ENCODE data around the gene NEO1.

The NEO1 gene

DNA sequence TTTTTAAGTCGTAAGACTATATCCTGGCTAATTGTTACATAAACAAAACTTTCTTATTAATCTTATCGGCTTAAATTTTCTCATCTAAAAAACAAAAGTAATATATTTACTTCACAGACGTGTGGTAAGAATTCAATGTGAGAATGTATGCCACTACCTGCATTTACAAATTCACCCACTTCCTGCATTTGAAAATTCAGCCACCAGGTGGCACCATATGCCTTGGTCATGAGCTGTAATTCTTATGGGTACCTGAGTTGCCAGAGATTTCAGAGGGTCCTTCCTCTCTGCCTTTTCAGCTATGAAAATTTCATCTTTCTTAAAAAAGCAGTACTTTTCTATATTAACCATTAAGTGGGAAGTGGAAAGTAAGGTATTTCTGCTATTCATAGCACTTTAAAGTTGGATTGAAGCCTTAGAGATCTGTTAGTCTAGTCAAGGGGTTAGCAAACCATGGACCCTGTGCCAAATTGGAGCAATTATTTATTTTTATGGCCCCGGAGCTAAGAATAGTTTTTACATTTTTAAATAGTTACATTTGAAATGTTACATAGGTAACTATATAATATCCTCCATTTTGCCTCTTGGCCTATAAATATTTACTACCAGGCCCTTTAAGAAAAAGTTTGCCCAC is 188.7 kb downstream of the NEO1 start:
- no peak overlapping the region for H3K9ac ChIP-seq (ENCODE audit: low read depth, low read length)
- H3K36me3 ChIP-seq (ENCODE audit: insufficient read depth, low read length), result peaks cover 22% of the 10 kb centered on the region
- H3K27ac ChIP-seq (ENCODE audit: low read depth, low read length), result no peak overlapping the region
- H3K27me3 ChIP-seq (ENCODE audit: insufficient read depth, low read length), result no peaks in the 10 kb centered on the region
- no CpG with 5 or more reads among the region's 4 CpGs for WGBS
- no peak overlapping the region for H3K4me3 ChIP-seq (ENCODE audit: low read length)
- no peaks in the 10 kb centered on the region; the same call in 1 of the 2 replicates for H3K4me1 ChIP-seq (ENCODE audit: insufficient read depth, low read length)
- no peaks in the 10 kb centered on the region for H3K9me3 ChIP-seq (ENCODE audit: insufficient read depth, low read depth, low read length)

DNA sequence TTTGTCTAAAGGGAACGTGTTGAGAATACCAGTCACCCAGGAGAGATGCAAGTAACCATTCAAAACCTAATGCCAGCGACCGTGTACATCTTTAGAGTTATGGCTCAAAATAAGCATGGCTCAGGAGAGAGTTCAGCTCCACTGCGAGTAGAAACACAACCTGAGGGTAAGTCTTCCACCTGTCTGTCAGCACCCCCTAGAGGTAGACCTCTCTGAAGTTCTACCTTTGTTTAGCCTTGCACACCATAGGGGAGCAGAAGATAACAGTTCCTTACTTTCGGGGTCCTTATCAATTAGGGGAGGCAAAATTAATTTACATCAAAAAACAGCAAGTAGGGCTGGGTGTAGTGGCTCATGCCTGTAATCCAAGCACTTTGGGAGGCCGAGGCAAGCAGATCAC is 192.1 kb downstream of the NEO1 start:
- Histone ChIP-seq H3K27ac (ENCODE audit: low read depth, low read length) (no peak overlapping the region), H3K9ac (ENCODE audit: low read depth, low read length) (no peak overlapping the region), H3K4me1 (ENCODE audit: insufficient read depth, low read length) (no peaks in the 10 kb centered on the region), H3K36me3 (ENCODE audit: insufficient read depth, low read length) (peaks cover 37% of the 10 kb centered on the region), H3K4me3 (ENCODE audit: low read length) (no peak overlapping the region), H3K27me3 (ENCODE audit: insufficient read depth, low read length) (no peaks in the 10 kb centered on the region), H3K9me3 (ENCODE audit: insufficient read depth, low read depth, low read length) (no peaks in the 10 kb centered on the region)
- 88% methylated on average over 5 of the region's 6 CpGs for WGBS

DNA sequence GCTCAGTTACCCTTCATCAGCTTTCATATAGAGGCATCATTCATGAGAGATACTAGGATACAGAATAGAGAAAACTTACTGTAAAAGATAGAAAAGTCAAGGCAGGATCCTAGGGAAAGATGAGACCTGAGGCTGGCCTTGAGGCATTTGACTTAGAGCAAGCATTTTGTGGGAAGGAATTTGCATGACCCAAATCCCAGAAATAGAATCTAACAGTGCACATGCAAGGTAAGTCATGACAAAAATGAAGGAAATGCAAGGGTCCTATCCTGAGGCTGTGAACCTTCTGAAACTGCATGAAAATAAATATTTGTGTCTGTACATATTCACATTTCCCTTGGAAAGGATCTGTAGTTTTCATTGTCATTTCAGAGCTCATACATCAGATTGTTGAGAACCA is 194.2 kb downstream of the NEO1 start:
- no peak overlapping the region for H3K27ac ChIP-seq (ENCODE audit: low read depth, low read length)
- no peaks in the 10 kb centered on the region for H3K27me3 ChIP-seq (ENCODE audit: insufficient read depth, low read length)
- H3K36me3 ChIP-seq (ENCODE audit: insufficient read depth, low read length), result peaks cover 56% of the 10 kb centered on the region
- H3K4me3 ChIP-seq (ENCODE audit: low read length), result no peak overlapping the region
- H3K9me3 ChIP-seq (ENCODE audit: insufficient read depth, low read depth, low read length), result no peaks in the 10 kb centered on the region
- H3K4me1 ChIP-seq (ENCODE audit: insufficient read depth, low read length), result no peaks in the 10 kb centered on the region
- H3K9ac ChIP-seq (ENCODE audit: low read depth, low read length), result no peak overlapping the region

DNA sequence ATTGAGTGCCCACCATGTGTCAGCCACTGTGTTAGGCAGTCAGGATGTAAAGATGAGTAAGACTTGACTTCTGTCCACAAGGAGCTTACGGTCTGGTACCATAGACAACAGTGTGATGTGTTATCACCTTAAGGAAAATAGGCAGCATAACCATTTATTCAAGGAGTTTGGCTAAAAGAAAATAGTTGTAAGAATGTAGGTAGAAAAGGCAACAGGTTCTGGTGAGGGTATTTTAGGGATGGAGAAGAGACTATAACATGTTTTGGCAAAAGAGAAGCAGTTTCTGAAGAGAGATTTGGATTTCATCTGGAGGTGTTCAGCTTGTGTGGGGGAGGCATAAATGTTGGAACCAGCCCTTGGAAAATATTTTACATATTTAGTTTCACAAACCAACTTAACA is 194.6 kb downstream of the NEO1 start:
- H3K27me3 ChIP-seq (ENCODE audit: insufficient read depth, low read length), result no peaks in the 10 kb centered on the region
- WGBS, result 91% methylated on average over 1 of the region's 1 CpG
- no peaks in the 10 kb centered on the region for H3K9me3 ChIP-seq (ENCODE audit: insufficient read depth, low read depth, low read length)
- H3K36me3 ChIP-seq (ENCODE audit: insufficient read depth, low read length), result peaks cover 60% of the 10 kb centered on the region
- no peak overlapping the region for H3K27ac ChIP-seq (ENCODE audit: low read depth, low read length)
- H3K4me3 ChIP-seq (ENCODE audit: low read length), result no peak overlapping the region
- H3K9ac ChIP-seq (ENCODE audit: low read depth, low read length), result no peak overlapping the region
- no peaks in the 10 kb centered on the region for H3K4me1 ChIP-seq (ENCODE audit: insufficient read depth, low read length)

DNA sequence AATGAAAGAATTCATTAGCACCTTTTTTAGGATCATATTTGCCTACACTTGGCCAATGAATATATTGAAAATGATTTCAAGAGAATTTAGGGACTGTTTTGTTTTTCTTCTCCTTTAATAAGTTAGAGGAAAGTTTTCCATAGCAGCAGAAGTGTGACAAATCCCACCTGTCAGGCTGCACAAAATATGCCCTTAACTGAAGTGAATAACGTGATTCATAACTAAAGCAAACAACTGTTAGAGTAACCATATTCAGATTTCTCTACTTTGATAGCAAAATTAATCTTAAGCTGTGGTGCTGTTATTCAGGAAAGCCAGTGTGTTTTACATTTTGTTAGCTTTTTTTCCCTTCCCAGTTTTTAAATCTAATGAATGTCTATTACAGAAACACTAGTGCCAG is 195.1 kb downstream of the NEO1 start:
- no peaks in the 10 kb centered on the region for H3K27me3 ChIP-seq (ENCODE audit: insufficient read depth, low read length)
- H3K4me1 ChIP-seq (ENCODE audit: insufficient read depth, low read length), result no peaks in the 10 kb centered on the region
- H3K9ac ChIP-seq (ENCODE audit: low read depth, low read length), result no peak overlapping the region
- H3K4me3 ChIP-seq (ENCODE audit: low read length), result no peak overlapping the region
- no peaks in the 10 kb centered on the region for H3K9me3 ChIP-seq (ENCODE audit: insufficient read depth, low read depth, low read length)
- 100% methylated on average over 1 of the region's 1 CpG for WGBS
- H3K36me3 ChIP-seq (ENCODE audit: insufficient read depth, low read length), result peaks cover 60% of the 10 kb centered on the region
- H3K27ac ChIP-seq (ENCODE audit: low read depth, low read length), result no peak overlapping the region

DNA sequence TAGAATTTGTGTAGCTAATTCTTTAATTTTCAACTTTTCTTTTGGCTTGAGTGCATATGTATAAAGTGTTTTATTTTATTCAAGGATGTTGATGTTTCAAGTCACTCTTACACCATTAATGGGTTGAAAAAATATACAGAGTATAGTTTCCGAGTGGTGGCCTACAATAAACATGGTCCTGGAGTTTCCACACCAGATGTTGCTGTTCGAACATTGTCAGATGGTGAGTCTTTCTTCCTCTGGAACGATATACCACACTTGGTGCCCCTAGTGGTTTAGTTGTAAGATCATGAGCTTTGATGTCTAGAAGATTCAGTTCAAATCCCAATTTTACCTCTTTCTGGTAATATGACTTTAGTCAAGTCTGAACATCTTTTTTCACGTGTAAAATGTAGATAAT is 197.2 kb downstream of the NEO1 start:
- Histone ChIP-seq H3K27ac (ENCODE audit: low read depth, low read length) (no peak overlapping the region), H3K9ac (ENCODE audit: low read depth, low read length) (no peak overlapping the region), H3K4me1 (ENCODE audit: insufficient read depth, low read length) (no peaks in the 10 kb centered on the region), H3K36me3 (ENCODE audit: insufficient read depth, low read length) (peaks cover 67% of the 10 kb centered on the region), H3K27me3 (ENCODE audit: insufficient read depth, low read length) (no peaks in the 10 kb centered on the region), H3K9me3 (ENCODE audit: insufficient read depth, low read depth, low read length) (no peaks in the 10 kb centered on the region), H3K4me3 (ENCODE audit: low read length) (no peak overlapping the region)
- 96% methylated on average over 4 of the region's 4 CpGs for WGBS

DNA sequence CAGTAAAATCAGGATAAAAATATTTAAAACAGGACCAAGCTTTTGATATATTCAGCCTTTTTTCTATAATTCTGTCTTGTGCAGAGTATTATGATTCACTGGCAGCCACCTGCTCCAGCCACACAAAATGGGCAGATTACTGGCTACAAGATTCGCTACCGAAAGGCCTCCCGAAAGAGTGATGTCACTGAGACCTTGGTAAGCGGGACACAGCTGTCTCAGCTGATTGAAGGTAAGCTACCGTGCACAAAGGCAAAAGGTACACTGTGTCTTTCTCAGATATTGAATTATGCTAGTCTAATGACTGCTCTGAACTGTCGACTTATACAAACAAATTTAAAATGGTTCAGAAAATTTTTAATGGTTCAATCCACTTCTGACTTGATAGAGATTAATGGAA is 202.3 kb downstream of the NEO1 start:
- Histone ChIP-seq H3K36me3 (ENCODE audit: insufficient read depth, low read length) (peaks cover 78% of the 10 kb centered on the region), H3K27ac (ENCODE audit: low read depth, low read length) (no peak overlapping the region), H3K9ac (ENCODE audit: low read depth, low read length) (no peak overlapping the region), H3K4me3 (ENCODE audit: low read length) (no peak overlapping the region), H3K4me1 (ENCODE audit: insufficient read depth, low read length) (no peaks in the 10 kb centered on the region), H3K9me3 (ENCODE audit: insufficient read depth, low read depth, low read length) (no peaks in the 10 kb centered on the region), H3K27me3 (ENCODE audit: insufficient read depth, low read length) (no peaks in the 10 kb centered on the region)
- whole genome bisulfite sequencing, result 96% methylated on average over 6 of the region's 6 CpGs

DNA sequence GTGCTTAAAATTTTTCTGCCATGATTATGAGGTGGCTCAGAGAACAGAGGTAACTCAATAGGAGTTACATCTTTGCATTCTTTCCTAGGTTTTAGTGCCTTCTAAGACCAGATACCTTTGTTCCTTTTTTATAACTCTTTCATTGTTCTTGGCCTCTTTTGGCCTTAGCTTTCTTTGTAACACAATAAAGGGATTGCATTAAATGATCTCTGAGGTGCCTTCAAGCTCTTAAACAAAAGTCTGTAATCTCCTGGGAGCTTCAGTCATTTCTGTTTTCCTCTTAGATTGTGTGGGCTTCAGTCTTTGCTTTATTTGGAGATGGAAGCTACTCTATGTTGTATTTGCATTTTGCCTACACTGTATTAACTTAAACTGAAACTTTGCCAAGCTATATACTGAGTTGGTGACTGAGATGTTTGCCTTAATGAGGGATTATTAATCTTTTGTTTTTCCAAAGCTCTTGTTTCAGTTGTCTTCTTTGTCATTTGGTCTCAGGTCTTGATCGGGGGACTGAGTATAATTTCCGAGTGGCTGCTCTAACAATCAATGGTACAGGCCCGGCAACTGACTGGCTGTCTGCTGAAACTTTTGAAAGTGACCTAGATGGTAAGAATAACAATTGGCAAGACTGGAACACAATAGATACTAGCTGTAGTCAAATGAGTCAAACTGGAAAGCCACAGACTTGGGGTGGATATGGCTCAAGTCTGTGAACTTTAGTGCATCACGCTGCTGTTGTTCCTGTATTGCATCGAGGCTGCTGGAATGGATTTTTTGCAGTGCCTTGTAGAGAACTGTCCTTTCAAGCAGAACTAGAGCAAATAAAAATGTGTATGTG is 206.2 kb downstream of the NEO1 start:
- no peaks in the 10 kb centered on the region for H3K9me3 ChIP-seq (ENCODE audit: insufficient read depth, low read depth, low read length)
- 96% methylated on average over 5 of the region's 5 CpGs for WGBS

DNA sequence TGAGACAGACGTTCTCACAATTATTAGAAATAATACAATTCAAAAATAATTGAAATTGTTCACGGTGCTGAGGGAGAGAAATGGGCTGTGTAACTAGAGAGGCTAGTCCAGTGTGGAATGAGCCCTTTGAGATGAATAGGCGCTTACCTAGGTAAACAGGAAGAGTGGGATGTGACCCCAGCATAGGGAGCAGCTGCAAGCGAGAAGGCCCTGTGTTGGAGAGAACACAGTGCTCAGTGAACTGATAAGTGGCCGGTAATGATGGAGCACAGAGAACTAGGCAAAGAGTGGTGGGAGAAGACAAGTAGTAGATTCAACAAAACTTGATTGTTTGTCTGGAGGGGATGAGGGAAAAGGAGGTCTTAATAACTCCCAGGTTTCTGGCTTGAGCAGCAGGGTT is 212.6 kb downstream of the NEO1 start:
- H3K27ac ChIP-seq (ENCODE audit: low read depth, low read length), result no peak overlapping the region
- no peaks in the 10 kb centered on the region for H3K4me1 ChIP-seq (ENCODE audit: insufficient read depth, low read length)
- H3K9me3 ChIP-seq (ENCODE audit: insufficient read depth, low read depth, low read length), result no peaks in the 10 kb centered on the region
- H3K4me3 ChIP-seq (ENCODE audit: low read length), result no peak overlapping the region
- no peak overlapping the region for H3K9ac ChIP-seq (ENCODE audit: low read depth, low read length)
- peaks cover 56% of the 10 kb centered on the region for H3K36me3 ChIP-seq (ENCODE audit: insufficient read depth, low read length)
- 92% methylated on average over 4 of the region's 5 CpGs for WGBS
- H3K27me3 ChIP-seq (ENCODE audit: insufficient read depth, low read length), result no peaks in the 10 kb centered on the region

More for the DNA sequence above, 206.2 kb downstream of the NEO1 start:
- Histone ChIP-seq H3K9ac (ENCODE audit: low read depth, low read length) (no peak overlapping the region), H3K27ac (ENCODE audit: low read depth, low read length) (no peak overlapping the region), H3K27me3 (ENCODE audit: insufficient read depth, low read length) (no peaks in the 10 kb centered on the region), H3K4me3 (ENCODE audit: low read length) (no peak overlapping the region), H3K36me3 (ENCODE audit: insufficient read depth, low read length) (peaks cover 87% of the 10 kb centered on the region), H3K4me1 (ENCODE audit: insufficient read depth, low read length) (no peaks in the 10 kb centered on the region)

DNA sequence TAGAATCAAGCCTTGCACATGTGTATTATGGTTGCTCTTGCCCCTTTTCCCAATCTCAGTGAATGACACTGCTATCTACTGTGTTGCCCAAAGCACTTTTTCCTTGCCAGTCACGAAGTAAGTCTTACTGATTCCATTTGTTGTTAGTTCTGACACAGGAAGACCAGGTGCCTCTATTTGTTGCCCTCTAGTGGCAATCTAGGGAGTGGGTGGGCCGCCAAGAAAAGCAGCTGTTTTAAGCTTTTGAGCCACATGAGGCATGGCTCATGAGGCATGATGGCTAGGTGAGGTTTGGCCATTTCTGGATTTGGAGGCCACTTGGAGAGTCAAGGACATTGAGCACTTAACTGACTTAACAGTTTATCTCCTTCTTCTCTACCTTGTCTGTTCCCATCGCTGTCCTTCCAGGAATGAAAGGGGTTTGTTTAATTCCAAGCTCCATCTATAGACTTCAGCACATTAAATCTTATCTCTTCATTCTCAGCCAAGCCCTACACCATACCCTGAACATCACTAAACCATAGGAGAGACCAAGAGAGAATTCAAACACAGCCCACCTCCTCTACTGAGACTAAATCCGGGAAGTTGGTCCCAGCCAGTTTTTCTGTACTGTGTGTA is 213.4 kb downstream of the NEO1 start:
- Histone ChIP-seq H3K27me3 (ENCODE audit: insufficient read depth, low read length) (no peaks in the 10 kb centered on the region), H3K9me3 (ENCODE audit: insufficient read depth, low read depth, low read length) (no peaks in the 10 kb centered on the region), H3K4me3 (ENCODE audit: low read length) (no peak overlapping the region), H3K4me1 (ENCODE audit: insufficient read depth, low read length) (no peaks in the 10 kb centered on the region), H3K27ac (ENCODE audit: low read depth, low read length) (no peak overlapping the region), H3K36me3 (ENCODE audit: insufficient read depth, low read length) (peaks cover 56% of the 10 kb centered on the region), H3K9ac (ENCODE audit: low read depth, low read length) (no peak overlapping the region)
- 55% methylated on average over 4 of the region's 4 CpGs for WGBS

DNA sequence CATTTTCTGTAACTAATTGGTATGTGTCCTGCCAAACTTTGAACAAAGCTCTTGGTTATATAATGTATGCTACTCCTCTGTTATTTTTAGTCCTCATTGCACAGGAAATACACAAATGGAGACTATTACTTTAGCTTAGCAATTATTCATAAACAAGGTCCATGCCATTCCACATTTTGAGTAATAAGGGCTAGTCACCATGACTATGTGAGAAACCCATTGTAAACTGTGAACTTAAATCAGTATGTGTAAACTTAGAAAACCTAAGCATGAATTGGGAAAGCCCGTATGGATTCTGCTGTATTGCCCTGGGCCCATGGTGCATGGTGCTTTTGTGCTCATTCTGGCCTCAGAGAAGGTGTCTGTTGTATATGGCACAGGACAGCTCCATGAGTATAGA is 216.2 kb downstream of the NEO1 start:
- H3K9me3 ChIP-seq (ENCODE audit: insufficient read depth, low read depth, low read length), result no peaks in the 10 kb centered on the region
- no peak overlapping the region for H3K4me3 ChIP-seq (ENCODE audit: low read length)
- WGBS, result 89% methylated on average over 1 of the region's 1 CpG
- peaks cover 49% of the 10 kb centered on the region for H3K36me3 ChIP-seq (ENCODE audit: insufficient read depth, low read length)
- H3K27ac ChIP-seq (ENCODE audit: low read depth, low read length), result no peak overlapping the region
- no peaks in the 10 kb centered on the region for H3K27me3 ChIP-seq (ENCODE audit: insufficient read depth, low read length)
- H3K9ac ChIP-seq (ENCODE audit: low read depth, low read length), result no peak overlapping the region
- H3K4me1 ChIP-seq (ENCODE audit: insufficient read depth, low read length), result 0 out of 2 replicates have a peak, but pooled peaks cover 3% of the 10 kb centered on the region

Measured in HUES64 (cell line).